HG03039 (cell line): Measurements from ENCODE around the gene GALNT3.
A peak's percentile ranks its signal among the peaks of the same experiment; 100 is the strongest.

ENCODE experiments used
- ATAC-seq: cut with Tn5 transposase; IDR thresholded peaks from one replicate; pipeline ENCODE4 v1.9.1; 2021; ENCODE audit warnings: mild to moderate bottlenecking, moderate library complexity; ENCODE audit not compliant: unreplicated experiment

GALNT3 gene

GRCh38 chr2:165746501-165746900, 47.5 kb downstream of the GALNT3 start:
- ATAC-seq, result no peak

- ATAC-seq, result no peak
Measured at GRCh38 chr2:165745916-165746315, 48.1 kb downstream of the GALNT3 start.

GRCh38 chr2:165743442-165743841, 50.6 kb downstream of the GALNT3 start:
- peak; percentile 97 for ATAC-seq

GRCh38 chr2:165725421-165725820, 68.6 kb downstream of the GALNT3 start:
- no peak for ATAC-seq

- no peak for ATAC-seq
Measured at GRCh38 chr2:165720511-165720910, 73.5 kb downstream of the GALNT3 start.

- no peak for ATAC-seq
Measured at GRCh38 chr2:165718610-165719210, 75.3 kb downstream of the GALNT3 start.

GRCh38 chr2:165716091-165716490, 78.0 kb downstream of the GALNT3 start:
- no peak for ATAC-seq

GRCh38 chr2:165706960-165707487, 87.0 kb downstream of the GALNT3 start:
- no peak for ATAC-seq

GRCh38 chr2:165701147-165701546, 92.9 kb downstream of the GALNT3 start:
- no peak for ATAC-seq

GRCh38 chr2:165700531-165700930, 93.5 kb downstream of the GALNT3 start:
- ATAC-seq, result no peak

- ATAC-seq, result no peak
Measured at GRCh38 chr2:165699946-165700345, 94.1 kb downstream of the GALNT3 start.

GRCh38 chr2:165698444-165698884, 95.6 kb downstream of the GALNT3 start:
- ATAC-seq, result peak; percentile 63

GRCh38 chr2:165697748-165698443, 96.2 kb downstream of the GALNT3 start:
- ATAC-seq, result no peak
